Activated effector memory CD4-positive, alpha-beta T cell treated with Interleukin-2 at 50 U/mL for 16 hours (primary cell): Measurements from ENCODE around the gene AMBN.
"Not testable (repeated sequence)": the region's sequence is repeated elsewhere in the genome, so short reads cannot be mapped to it uniquely, and the experiment has no call there.

ENCODE experiments used
- DNase-seq: peaks from one replicate; pipeline ENCODE4 v3.0.0-alpha.2; 2020

Gene AMBN

GRCh38 chr4:70608324-70608723, 16.3 kb downstream of the AMBN start:
- no peak for DNase-seq

GRCh38 chr4:70613306-70614183, 21.5 kb downstream of the AMBN start:
- DNase-seq, result no peak

GRCh38 chr4:70614184-70614555, 22.1 kb downstream of the AMBN start:
- no peak for DNase-seq

GRCh38 chr4:70619288-70619687, 27.2 kb downstream of the AMBN start:
- no peak for DNase-seq

- no peak for DNase-seq
These were observed 27.7 kb downstream of the AMBN start for GRCh38 chr4:70619778-70620177.

GRCh38 chr4:70623323-70623722, 31.3 kb downstream of the AMBN start:
- DNase-seq, result no peak

- no peak for DNase-seq
These were observed 32.3 kb downstream of the AMBN start for GRCh38 chr4:70624226-70624793.

GRCh38 chr4:70627620-70628019, 35.6 kb downstream of the AMBN start:
- DNase-seq, result no peak

- DNase-seq, result no peak
These were observed 36.4 kb downstream of the AMBN start, which contains the start of gene ENAM for GRCh38 chr4:70628444-70628843. Gene ENAM (plus strand): TSS chr4:70628744. CDS start chr4:70629501, 757 bp downstream.

GRCh38 chr4:70629469-70630090, 37.5 kb downstream of the AMBN start:
- no peak for DNase-seq

GRCh38 chr4:70630162-70630561, 38.1 kb downstream of the AMBN start:
- DNase-seq, result no peak

- no peak for DNase-seq
These were observed 40.0 kb downstream of the AMBN start for GRCh38 chr4:70632028-70632427.

GRCh38 chr4:70634482-70634881, 42.4 kb downstream of the AMBN start:
- no peak for DNase-seq

GRCh38 chr4:70637239-70637913, 45.3 kb downstream of the AMBN start:
- no peak for DNase-seq

GRCh38 chr4:70640192-70640591, 48.1 kb downstream of the AMBN start:
- no peak for DNase-seq

- not testable (repeated sequence) for DNase-seq
These were observed 58.7 kb downstream of the AMBN start for GRCh38 chr4:70650741-70651140.

GRCh38 chr4:70651864-70652506, 59.9 kb downstream of the AMBN start:
- DNase-seq, result no peak

- no peak for DNase-seq
These were observed 62.6 kb downstream of the AMBN start for GRCh38 chr4:70654605-70655011.
